OCI-LY7 (cell line): ENCODE data around the gene STX8.

Experiments
- CTCF ChIP-seq: fragments of 200-600 bp; sonication (generic); conservative IDR thresholded peaks from 2 replicates; pipeline ENCODE4 v1.5.1; 2014; ENCODE audit warnings: mild to moderate bottlenecking, antibody characterized with exemption, low read length, moderate library complexity, mixed read lengths
- EZH2phosphoT487 ChIP-seq: fragments of 200-600 bp; sonication (generic); IDR thresholded peaks from 2 replicates; pipeline ENCODE4 v1.6.1; 2018; ENCODE audit warnings: low read depth, borderline replicate concordance, mild to moderate bottlenecking, mixed run types, antibody characterized with exemption, low read length, moderate library complexity, mixed read lengths

- no peak for TF ChIP-seq CTCF
- no peak for TF ChIP-seq EZH2phosphoT487
Observed at GRCh38 chr17:9549215-9549614, 26.4 kb downstream of the STX8 start.
